Brain microvascular endothelial cell (primary cell): ENCODE results near the gene ZNF524.
A peak's percentile ranks its signal among the peaks of the same experiment; 100 is the strongest.

Source experiments
- DNase-seq: peaks from one replicate; pipeline ENCODE4 v3.0.0-alpha.2; 2020
- H3K27ac ChIP-seq: fragments of 250-450 bp; sonication (Bioruptor Pico); 2 replicates; pipeline ENCODE4 v1.5.1; 2020; ENCODE audit warnings: mild to moderate bottlenecking, moderate library complexity
- H3K27me3 ChIP-seq: fragments of 250-450 bp; sonication (Bioruptor Pico); replicated peaks from 2 replicates; pipeline ENCODE4 v1.5.1; 2020; ENCODE audit warnings: mild to moderate bottlenecking
- H3K36me3 ChIP-seq: fragments of 250-450 bp; sonication (Bioruptor Pico); replicated peaks from 2 replicates; pipeline ENCODE4 v1.5.1; 2020; ENCODE audit warnings: mild to moderate bottlenecking
- H3K4me3 ChIP-seq: 2 replicates; pipeline ENCODE4 v1.5.1; 2011; ENCODE audit warnings: low read depth, mild to moderate bottlenecking, control low read depth, low read length, moderate library complexity
- in situ Hi-C: cut with HindIII; loops from 2 replicates; pipeline ENCODE4 v1.10.0; 2017; ENCODE audit warnings: low sequenced_read_pairs, low pct_ligation_motif_present
- TF ChIP-seq, protein P1 (sequence below): IDR thresholded peaks from 2 replicates; pipeline ENCODE4 v1.5.1; 2011; ENCODE audit warnings: low read depth, mild to moderate bottlenecking, moderate library complexity, low read length, control low read depth, inconsistent platforms; ENCODE audit errors: missing control alignments

The ZNF524 gene

DNA sequence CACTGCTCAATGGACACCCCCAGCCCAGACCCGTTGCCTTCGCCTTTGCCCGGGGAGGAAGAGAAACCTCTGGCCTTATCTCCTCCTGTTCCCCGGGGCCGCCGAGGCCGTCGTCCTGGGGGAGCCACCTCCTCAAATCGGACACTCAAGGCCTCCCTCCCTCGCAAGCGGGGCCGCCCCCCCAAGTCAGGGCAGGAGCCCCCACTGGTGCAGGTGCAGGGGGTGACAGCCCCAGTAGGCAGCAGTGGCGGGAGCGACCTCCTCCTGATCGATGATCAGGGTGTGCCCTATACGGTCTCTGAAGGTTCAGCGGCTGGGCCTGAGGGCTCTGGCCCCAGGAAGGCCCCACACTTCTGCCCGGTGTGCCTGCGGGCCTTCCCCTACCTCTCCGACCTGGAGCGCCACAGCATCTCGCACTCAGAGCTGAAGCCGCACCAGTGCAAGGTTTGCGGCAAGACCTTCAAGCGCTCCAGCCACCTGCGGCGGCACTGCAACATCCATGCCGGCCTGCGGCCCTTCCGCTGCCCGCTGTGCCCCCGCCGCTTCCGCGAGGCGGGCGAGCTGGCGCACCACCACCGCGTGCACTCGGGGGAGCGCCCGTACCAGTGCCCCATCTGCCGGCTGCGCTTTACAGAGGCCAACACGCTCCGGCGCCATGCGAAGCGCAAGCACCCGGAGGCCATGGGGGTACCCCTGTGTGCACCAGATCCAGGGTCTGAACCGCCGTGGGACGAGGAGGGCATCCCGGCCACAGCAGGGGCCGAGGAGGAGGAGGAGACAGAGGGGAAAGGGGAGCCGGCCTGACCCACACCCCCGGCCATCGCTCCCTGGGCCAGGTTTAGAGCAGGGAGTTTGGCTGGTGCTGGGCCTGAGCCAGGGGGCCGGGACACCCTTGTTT, 2.3 kb downstream of the ZNF524 start:
- in situ Hi-C loops = loop anchor here (25.0 kb wide), 1 partner anchor 215 kb away; the partner anchor contains the start of genes RPL28, TMEM190 and TMEM238
- Histone ChIP-seq H3K27ac (no peak overlapping the region), H3K27me3 (no peaks in the 10 kb centered on the region), H3K36me3 (peaks cover 3% of the 10 kb centered on the region), H3K4me3 (no peak overlapping the region)
- TF ChIP-seq, protein P1, sequence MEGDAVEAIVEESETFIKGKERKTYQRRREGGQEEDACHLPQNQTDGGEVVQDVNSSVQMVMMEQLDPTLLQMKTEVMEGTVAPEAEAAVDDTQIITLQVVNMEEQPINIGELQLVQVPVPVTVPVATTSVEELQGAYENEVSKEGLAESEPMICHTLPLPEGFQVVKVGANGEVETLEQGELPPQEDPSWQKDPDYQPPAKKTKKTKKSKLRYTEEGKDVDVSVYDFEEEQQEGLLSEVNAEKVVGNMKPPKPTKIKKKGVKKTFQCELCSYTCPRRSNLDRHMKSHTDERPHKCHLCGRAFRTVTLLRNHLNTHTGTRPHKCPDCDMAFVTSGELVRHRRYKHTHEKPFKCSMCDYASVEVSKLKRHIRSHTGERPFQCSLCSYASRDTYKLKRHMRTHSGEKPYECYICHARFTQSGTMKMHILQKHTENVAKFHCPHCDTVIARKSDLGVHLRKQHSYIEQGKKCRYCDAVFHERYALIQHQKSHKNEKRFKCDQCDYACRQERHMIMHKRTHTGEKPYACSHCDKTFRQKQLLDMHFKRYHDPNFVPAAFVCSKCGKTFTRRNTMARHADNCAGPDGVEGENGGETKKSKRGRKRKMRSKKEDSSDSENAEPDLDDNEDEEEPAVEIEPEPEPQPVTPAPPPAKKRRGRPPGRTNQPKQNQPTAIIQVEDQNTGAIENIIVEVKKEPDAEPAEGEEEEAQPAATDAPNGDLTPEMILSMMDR = no peak
- no peak for DNase-seq

DNA sequence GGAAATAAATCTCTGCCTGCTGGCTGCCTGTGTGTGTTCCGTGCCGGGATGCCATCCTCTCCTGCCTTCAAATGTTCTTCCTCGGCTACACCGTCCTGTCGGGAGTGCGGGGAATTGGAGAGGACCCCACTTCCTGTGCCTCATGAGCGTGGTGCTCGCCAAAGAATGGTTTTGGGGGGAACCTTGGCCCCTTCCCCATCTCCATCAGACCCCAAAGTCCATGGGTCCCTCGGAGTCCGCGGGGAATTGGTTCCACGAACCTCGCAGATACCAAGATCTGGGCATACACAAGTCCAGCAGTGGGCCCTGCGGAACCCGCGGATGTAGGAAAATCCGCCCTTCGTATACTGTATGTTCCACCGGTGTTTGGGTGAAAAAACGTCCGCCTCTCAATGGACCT, 3.0 kb downstream of the ZNF524 start:
- H3K4me3 ChIP-seq = no peak overlapping the region
- H3K27ac ChIP-seq = no peak overlapping the region
- no peaks in the 10 kb centered on the region for H3K27me3 ChIP-seq
- no peak for DNase-seq
- TF ChIP-seq, protein P1 = no peak
- H3K36me3 ChIP-seq = peaks cover 3% of the 10 kb centered on the region
- in situ Hi-C loops = loop anchor here (25.0 kb wide), 1 partner anchor 216 kb away; the partner anchor contains the start of genes RPL28, TMEM190 and TMEM238

DNA sequence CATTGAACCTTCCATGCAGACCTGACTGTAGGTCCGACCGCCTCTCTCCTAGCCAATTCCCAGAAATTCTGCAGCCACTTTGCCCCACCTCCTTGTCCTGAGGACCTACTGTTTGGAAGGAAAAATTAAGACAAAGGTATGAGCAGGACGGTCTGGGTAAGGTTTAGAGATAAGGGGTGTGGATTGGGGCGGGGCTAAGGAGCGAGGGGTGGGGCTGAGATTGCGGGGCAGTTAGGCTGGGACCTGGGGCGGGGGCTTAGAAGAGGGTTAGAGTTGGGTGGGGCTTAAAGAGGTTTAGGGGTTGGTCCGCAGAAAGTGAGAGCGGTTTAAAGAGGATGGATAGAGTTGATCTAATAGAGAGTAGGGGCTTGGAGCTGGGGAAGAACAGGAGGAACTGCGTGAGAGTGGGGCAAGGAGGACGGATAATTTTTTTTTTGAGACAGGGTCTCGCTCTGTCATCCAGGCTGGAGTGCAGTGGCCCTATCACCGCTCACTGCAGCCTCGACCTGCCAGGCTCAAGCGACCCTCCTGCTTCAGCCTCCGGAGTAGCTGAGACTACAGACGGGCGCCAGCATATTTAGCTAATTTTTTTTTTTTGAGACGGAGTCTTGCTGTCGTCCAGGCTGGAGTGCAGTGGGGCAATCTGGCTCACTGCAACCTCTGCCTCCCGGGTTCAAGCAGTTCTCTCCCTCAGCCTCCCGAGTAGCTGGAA, 3.6 kb downstream of the ZNF524 start:
- H3K36me3 ChIP-seq = peaks cover 3% of the 10 kb centered on the region
- no peak overlapping the region for H3K27ac ChIP-seq
- no peaks in the 10 kb centered on the region for H3K27me3 ChIP-seq
- no peak overlapping the region for H3K4me3 ChIP-seq
- DNase-seq = no peak
- in situ Hi-C loops = loop anchor here (25.0 kb wide), 1 partner anchor 216 kb away; the partner anchor contains the start of genes RPL28, TMEM190 and TMEM238
- TF ChIP-seq, protein P1 = no peak

DNA sequence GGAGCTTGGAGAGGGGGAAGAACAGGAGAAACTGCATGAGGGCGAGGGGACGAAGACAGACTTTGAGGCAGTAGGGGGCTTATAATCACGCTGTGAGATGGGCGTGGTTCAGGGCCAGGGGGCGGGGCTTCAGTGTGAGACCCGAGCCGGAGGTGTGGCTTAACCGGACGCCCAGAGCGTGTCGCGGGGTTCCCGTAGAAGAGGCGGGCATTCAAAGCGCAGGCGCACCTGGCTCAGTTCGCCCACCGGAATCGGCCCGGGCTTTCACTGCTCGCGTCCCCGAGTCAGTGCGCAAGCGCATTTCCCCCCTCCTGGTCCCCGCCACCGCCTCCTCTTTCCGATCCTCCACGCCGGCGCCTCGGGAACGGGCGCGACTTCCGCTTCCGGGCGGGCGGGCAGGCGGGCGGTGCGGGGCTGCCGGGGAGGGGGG, 5.1 kb downstream of the ZNF524 start:
- TF ChIP-seq, protein P1 = no peak
- peak overlapping the region; percentile 90 for H3K4me3 ChIP-seq
- no peaks in the 10 kb centered on the region for H3K27me3 ChIP-seq
- peak overlapping the region; percentile 72 for H3K27ac ChIP-seq
- in situ Hi-C loops = loop anchor here (25.0 kb wide), 1 partner anchor 218 kb away; the partner anchor contains the start of genes RPL28, TMEM190 and TMEM238
- peaks cover 8% of the 10 kb centered on the region for H3K36me3 ChIP-seq
- peak; percentile 98 for DNase-seq

DNA sequence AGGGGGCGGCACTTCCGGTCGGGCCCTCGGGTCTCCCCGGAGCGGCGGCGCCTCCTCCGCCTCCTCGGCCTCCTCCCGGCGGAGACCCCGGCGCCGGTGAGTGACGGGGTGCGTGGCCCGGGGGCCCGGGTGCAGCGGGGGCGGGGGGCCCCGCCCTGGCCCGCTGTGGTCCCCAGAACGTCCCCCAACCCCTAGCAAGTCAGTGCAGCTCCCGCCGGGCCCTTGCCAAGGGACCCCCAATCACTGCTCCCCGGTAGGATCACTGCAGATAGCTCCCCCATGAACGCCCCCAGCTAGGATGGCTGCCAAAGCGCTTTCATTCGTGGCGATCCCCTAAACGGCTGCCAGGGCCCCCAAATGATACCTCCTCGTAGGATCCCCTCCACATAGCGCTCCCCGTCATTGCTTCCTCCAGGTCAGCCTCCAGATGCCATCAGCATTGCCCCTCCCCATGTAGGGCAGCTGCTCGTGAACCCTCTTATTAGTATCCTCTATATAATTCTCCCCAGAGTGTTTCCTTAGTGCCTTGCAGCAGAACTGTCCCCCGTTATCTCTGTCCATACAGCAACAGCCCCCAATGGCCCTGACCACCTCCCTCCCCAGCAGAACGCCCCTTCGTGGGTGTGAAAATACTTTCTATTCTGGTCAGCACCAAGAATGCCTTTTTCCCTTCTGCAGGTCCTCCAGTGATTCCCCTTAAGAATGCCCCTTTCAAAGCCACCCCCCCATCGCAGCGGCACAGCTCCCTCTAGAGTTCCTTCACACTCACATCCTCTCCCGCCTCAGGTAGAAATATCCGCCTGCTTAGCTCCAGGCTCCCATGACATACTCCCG, 5.8 kb downstream of the ZNF524 start, which contains the start of gene ZNF865:
Gene ZNF865 (plus strand): TSS at position 11 of the 834 bp plus-strand sequence. CDS start 7,972 bp downstream, outside the sequence.
- H3K27me3 ChIP-seq = no peaks in the 10 kb centered on the region
- in situ Hi-C loops = loop anchor here (25.0 kb wide), 1 partner anchor 219 kb away; the partner anchor contains the start of genes RPL28, TMEM190 and TMEM238
- peak; percentile 81 for DNase-seq
- H3K36me3 ChIP-seq = peaks cover 8% of the 10 kb centered on the region
- H3K4me3 ChIP-seq = peak within 1 kb of the TSS; percentile 90
- peak within 1 kb of the TSS; percentile 72 for H3K27ac ChIP-seq
- TF ChIP-seq, protein P1 = peak; percentile 93
